Measurements from ENCODE around the gene PAX2. TPM values are rescaled to one million over a fixed set of nuclear protein-coding genes. Genes with fewer than 3 reads are reported as not detected.

PAX2 gene
- total and polyA plus RNA-seq, 2 donors from 2014 or later: 28.3 to 102 TPM

GRCh38 chr10:100731407-100732240 is 13.8 kb upstream of the PAX2 start:
- Histone ChIP-seq H3K4me1 (ENCODE audit: control insufficient read depth in 2 of 3, insufficient read depth in 2 of 3, low read depth in 1 of 3, low read length in 3 of 3) (peaks cover 6 to 42% (median 29%) of the 10 kb centered on the region in 3 donors), H3K4me3 (ENCODE audit: low read length in 3 of 3) (peak overlapping the region; percentile 26 to 58 (median 42)), H3K27me3 (ENCODE audit: control insufficient read depth, insufficient read depth, low read length) (peaks cover 8% of the 10 kb centered on the region), H3K36me3 (ENCODE audit: control insufficient read depth in 2 of 3, insufficient read depth in 3 of 3, low read length in 3 of 3) (no peaks in the 10 kb centered on the region), H3K9ac (ENCODE audit: low read length in 3 of 3) (peak overlapping the region in 2 of 3 donors; percentile 46 to 49), H3K27ac (ENCODE audit: low read depth in 2 of 2, low read length in 2 of 2) (peak overlapping the region; percentile 96 to 98), H3K9me3 (ENCODE audit: control insufficient read depth in 2 of 3, insufficient read depth in 1 of 3, low read length in 3 of 3) (no peaks in the 10 kb centered on the region)
- TF ChIP-seq, protein P1, sequence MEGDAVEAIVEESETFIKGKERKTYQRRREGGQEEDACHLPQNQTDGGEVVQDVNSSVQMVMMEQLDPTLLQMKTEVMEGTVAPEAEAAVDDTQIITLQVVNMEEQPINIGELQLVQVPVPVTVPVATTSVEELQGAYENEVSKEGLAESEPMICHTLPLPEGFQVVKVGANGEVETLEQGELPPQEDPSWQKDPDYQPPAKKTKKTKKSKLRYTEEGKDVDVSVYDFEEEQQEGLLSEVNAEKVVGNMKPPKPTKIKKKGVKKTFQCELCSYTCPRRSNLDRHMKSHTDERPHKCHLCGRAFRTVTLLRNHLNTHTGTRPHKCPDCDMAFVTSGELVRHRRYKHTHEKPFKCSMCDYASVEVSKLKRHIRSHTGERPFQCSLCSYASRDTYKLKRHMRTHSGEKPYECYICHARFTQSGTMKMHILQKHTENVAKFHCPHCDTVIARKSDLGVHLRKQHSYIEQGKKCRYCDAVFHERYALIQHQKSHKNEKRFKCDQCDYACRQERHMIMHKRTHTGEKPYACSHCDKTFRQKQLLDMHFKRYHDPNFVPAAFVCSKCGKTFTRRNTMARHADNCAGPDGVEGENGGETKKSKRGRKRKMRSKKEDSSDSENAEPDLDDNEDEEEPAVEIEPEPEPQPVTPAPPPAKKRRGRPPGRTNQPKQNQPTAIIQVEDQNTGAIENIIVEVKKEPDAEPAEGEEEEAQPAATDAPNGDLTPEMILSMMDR (IDR thresholded peaks at IDR 0.05; ENCODE audit: borderline replicate concordance, extremely low read depth, insufficient read depth): no peak
- DNase-seq (peak in 3 of 5 donors; percentile 75 to 80 (median 80)), FAIRE-seq (no peak)
- intact Hi-C loops (cut with DNase I): no loop called here

- H3K4me1 ChIP-seq (ENCODE audit: control insufficient read depth in 2 of 3, insufficient read depth in 2 of 3, low read depth in 1 of 3, low read length in 3 of 3): peaks cover 6 to 42% (median 29%) of the 10 kb centered on the region in 3 donors
- H3K4me3 ChIP-seq (ENCODE audit: low read length in 3 of 3): peak overlapping the region in 1 of 3 donors; percentile 58
- TF ChIP-seq, protein P1 (IDR thresholded peaks at IDR 0.05; ENCODE audit: borderline replicate concordance, extremely low read depth, insufficient read depth): no peak
- peak overlapping the region in 1 of 3 donors; percentile 46 for H3K9ac ChIP-seq (ENCODE audit: low read length in 3 of 3)
- DNase-seq (no peak), FAIRE-seq (no peak)
- H3K27me3 ChIP-seq (ENCODE audit: control insufficient read depth, insufficient read depth, low read length): peaks cover 8% of the 10 kb centered on the region
- intact Hi-C loops (cut with DNase I): no loop called here
- no peaks in the 10 kb centered on the region for H3K9me3 ChIP-seq (ENCODE audit: control insufficient read depth in 2 of 3, insufficient read depth in 1 of 3, low read length in 3 of 3)
- peak overlapping the region; percentile 96 to 98 for H3K27ac ChIP-seq (ENCODE audit: low read depth in 2 of 2, low read length in 2 of 2)
- no peaks in the 10 kb centered on the region for H3K36me3 ChIP-seq (ENCODE audit: control insufficient read depth in 2 of 3, insufficient read depth in 3 of 3, low read length in 3 of 3)
Observed at GRCh38 chr10:100732241-100732596, 13.2 kb upstream of the PAX2 start.

DNA sequence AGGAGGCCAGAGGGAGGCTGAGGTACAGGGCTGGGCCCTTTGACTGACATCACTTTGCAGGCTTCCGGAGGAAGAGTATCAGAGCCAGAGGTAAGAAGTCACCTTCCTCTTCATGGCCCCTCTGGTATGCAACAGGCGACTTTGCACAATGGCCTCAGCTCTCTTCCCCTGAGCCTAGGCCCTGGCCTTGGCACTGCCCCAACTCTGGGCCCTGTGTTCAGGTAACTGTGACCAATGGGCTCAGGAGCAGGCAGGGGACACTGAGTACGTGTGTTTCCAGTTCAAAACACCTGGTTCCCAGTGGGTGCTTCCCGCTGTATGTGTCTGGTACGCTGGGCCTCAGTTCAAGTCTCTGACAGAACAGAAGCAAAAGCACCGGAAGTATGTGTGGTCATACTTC is 12.1 kb upstream of the PAX2 start:
- intact Hi-C loops (cut with DNase I): no loop called here
- Histone ChIP-seq H3K4me3 (ENCODE audit: low read length in 3 of 3) (peak overlapping the region in 1 of 3 donors; percentile 14), H3K9ac (ENCODE audit: low read length in 3 of 3) (no peak overlapping the region), H3K36me3 (ENCODE audit: control insufficient read depth in 2 of 3, insufficient read depth in 3 of 3, low read length in 3 of 3) (no peaks in the 10 kb centered on the region), H3K9me3 (ENCODE audit: control insufficient read depth in 2 of 3, insufficient read depth in 1 of 3, low read length in 3 of 3) (no peaks in the 10 kb centered on the region), H3K27ac (ENCODE audit: low read depth in 2 of 2, low read length in 2 of 2) (peak overlapping the region; percentile 3 to 77), H3K4me1 (ENCODE audit: control insufficient read depth in 2 of 3, insufficient read depth in 2 of 3, low read depth in 1 of 3, low read length in 3 of 3) (peaks cover 6 to 41% (median 29%) of the 10 kb centered on the region in 3 donors), H3K27me3 (ENCODE audit: control insufficient read depth, insufficient read depth, low read length) (peaks cover 13% of the 10 kb centered on the region)
- TF ChIP-seq, protein P1 (IDR thresholded peaks at IDR 0.05; ENCODE audit: borderline replicate concordance, extremely low read depth, insufficient read depth): no peak
- FAIRE-seq (no peak), DNase-seq (peak in 2 of 5 donors; percentile 69 to 92)
